Measurements from ENCODE around the gene OR4D1. TPM values are rescaled to one million over a fixed set of nuclear protein-coding genes. Genes with fewer than 3 reads are reported as not detected.

OR4D1 gene
- total RNA-seq, 2 donors from 2014 or later: not detected

GRCh38 chr17:58148609-58149008 is 425 bp downstream of the OR4D1 start:
- intact Hi-C loops (cut with DNase I): loop anchor here in 1 of 2 donors (10.0 kb wide), 1 partner anchor 104 kb away; no protein-coding TSS in a partner anchor
- no peak for DNase-seq (ENCODE audit: low spot score)

- intact Hi-C loops (cut with DNase I): no loop called here
- DNase-seq (ENCODE audit: low spot score): no peak
Measured at GRCh38 chr17:58150394-58150793, 2.2 kb downstream of the OR4D1 start.

- DNase-seq (ENCODE audit: low spot score): no peak
- intact Hi-C loops (cut with DNase I): no loop called here
Measured at GRCh38 chr17:58153046-58153445, 4.9 kb downstream of the OR4D1 start.

DNA sequence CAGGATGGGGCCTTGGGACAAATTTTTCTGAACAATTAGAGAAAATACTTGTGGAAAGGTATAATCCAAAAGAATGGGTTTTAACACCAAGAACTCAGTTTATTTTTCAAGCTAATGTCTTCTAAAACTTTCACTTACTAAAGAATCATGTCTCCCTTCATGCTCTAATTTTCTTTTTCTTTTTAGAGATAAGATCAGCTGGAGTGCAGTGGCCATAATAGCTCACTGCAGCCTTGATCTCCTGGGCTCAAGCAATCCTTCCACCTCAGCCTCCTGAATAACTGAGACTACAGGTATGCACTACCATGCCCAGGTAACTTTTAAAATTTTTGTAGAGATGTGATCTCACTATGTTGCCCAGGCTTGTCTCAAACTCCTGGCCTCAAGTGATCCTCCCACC is 5.5 kb downstream of the OR4D1 start:
- intact Hi-C loops (cut with DNase I): no loop called here
- DNase-seq (ENCODE audit: low spot score): no peak

- no peak for DNase-seq (ENCODE audit: low spot score)
- intact Hi-C loops (cut with DNase I): no loop called here
Measured at GRCh38 chr17:58156839-58157803, 8.9 kb downstream of the OR4D1 start.

DNA sequence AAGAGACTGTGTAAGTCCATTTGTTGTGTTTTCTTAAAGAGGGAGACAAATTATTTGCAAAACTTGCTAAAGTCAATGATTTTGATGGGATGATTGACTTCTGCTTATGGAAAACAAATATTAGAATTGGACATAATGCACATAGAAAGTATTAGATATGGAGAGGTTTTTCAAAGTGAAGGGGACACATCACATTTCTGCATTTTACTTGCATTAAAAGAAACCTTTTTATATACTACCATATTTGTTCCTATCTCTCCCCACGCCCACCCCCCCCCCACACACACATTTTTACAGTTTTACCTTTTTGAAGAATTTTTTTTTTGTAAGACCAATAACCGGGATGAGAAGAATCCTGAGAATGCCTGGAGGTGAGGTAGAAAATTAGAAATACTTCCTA is 10.0 kb downstream of the OR4D1 start:
- no peak for DNase-seq (ENCODE audit: low spot score)
- intact Hi-C loops (cut with DNase I): no loop called here

DNA sequence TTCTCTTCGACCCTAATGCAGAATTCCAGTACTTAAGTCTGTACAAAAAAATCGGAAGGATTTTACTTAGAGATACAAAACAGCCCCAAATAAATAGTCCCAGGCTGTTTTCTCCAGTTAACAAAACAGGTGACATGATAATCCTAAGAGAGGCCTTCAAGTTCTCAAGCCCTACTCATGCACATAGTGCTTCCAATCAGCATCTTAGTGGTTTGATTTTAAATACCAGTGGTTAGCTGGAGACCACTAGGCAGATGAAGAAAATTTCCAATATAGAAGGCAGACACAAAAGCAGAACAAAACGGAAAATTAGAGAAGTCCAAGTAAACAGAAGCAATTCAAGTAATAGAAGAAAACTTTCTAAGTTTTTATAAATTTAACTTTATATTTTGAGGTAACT is 13.4 kb downstream of the OR4D1 start:
- no peak for DNase-seq (ENCODE audit: low spot score)
- intact Hi-C loops (cut with DNase I): no loop called here

- intact Hi-C loops (cut with DNase I): no loop called here
- no peak for DNase-seq (ENCODE audit: low spot score)
Measured at GRCh38 chr17:58165981-58166380, 17.8 kb downstream of the OR4D1 start.

DNA sequence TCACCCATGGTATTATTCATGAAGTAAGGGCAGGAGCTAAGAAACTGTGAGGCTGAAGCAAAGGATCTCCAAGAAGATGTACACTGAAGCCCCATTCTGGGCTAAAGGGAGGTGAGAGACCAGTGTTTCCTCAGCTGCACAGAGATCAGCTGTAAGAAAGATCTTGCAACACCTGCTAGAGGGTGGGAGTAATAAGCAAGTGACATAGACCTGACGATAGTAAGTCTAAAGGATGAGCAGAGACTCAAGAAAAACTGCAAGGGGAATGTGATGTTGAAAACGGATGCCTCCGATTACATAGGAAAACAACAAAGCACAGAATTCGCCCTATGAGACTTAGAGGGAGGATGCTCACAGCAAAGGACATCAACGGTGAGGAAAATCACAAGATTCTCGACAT is 18.5 kb downstream of the OR4D1 start, which contains the start of gene OR4D2:
Gene OR4D2 (plus strand): TSS at position 301 of the 400 bp plus-strand sequence. CDS start 2,674 bp downstream, outside the sequence.
- no peak for DNase-seq (ENCODE audit: low spot score)
- intact Hi-C loops (cut with DNase I): no loop called here

GRCh38 chr17:58170622-58171021 is 22.4 kb downstream of the OR4D1 start:
- DNase-seq (ENCODE audit: low spot score): no peak
- intact Hi-C loops (cut with DNase I): no loop called here

DNA sequence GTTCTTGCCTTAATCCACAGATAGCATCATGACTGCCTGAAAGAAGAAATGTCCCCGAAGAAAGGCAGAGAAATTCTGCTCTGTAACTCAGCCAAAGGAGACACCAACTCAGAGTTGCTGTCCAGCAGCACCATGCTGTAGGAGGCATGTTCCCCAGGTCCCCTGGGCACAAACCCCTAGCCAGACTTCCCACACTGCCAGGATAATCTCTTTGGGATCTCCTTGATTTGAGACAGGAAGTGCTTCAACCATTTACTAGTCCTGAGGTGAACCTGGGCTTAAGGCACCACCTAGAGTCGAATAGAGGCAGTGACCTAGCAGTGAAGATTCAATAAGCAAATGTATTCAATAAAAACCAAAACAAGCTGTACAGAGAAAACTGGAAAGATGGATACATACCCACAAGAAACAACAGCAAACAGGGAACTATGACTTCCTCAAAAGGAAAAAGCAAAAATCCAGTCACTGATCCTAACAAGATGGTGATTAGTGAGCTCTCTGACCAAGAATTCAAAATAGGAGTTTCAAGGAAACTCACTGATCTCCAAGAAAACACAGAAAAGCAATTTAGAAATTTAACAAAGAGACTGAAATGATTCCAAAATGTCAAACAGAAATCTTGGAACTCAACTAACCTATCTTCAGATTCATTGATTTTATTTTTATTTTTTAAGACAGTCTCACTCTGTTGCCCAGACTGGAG is 24.3 kb downstream of the OR4D1 start:
- intact Hi-C loops (cut with DNase I): no loop called here
- no peak for DNase-seq (ENCODE audit: low spot score)

GRCh38 chr17:58174871-58175270 is 26.7 kb downstream of the OR4D1 start:
- no peak for DNase-seq (ENCODE audit: low spot score)
- intact Hi-C loops (cut with DNase I): no loop called here

- intact Hi-C loops (cut with DNase I): no loop called here
- no peak for DNase-seq (ENCODE audit: low spot score)
Measured at GRCh38 chr17:58176200-58176599, 28.0 kb downstream of the OR4D1 start.

GRCh38 chr17:58181796-58182195 is 33.6 kb downstream of the OR4D1 start:
- intact Hi-C loops (cut with DNase I): no loop called here
- DNase-seq (ENCODE audit: low spot score): no peak

DNA sequence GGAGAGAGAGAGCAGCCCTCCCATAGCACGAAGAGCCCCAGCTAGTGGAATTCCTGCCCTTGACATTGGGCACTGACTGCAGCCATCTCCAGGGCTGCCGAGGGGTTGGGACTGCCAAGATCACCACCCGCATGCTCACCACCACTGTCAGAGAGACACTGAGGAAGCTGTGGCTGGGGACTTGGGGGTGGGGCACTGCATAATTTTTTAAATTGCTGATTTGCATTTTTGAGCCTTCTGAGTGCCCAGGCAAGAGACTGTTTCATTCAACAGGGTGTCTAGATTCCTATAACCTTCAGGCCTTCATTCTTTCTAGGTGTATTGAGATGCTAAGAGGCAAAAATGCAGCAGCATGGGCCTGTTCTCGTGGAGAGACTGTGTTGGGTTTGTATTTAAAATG is 35.3 kb downstream of the OR4D1 start:
- intact Hi-C loops (cut with DNase I): no loop called here
- DNase-seq (ENCODE audit: low spot score): no peak

GRCh38 chr17:58184308-58184985 is 36.3 kb downstream of the OR4D1 start:
- no peak for DNase-seq (ENCODE audit: low spot score)
- intact Hi-C loops (cut with DNase I): no loop called here

GRCh38 chr17:58184986-58185761 is 37.0 kb downstream of the OR4D1 start:
- DNase-seq (ENCODE audit: low spot score): no peak
- intact Hi-C loops (cut with DNase I): no loop called here

DNA sequence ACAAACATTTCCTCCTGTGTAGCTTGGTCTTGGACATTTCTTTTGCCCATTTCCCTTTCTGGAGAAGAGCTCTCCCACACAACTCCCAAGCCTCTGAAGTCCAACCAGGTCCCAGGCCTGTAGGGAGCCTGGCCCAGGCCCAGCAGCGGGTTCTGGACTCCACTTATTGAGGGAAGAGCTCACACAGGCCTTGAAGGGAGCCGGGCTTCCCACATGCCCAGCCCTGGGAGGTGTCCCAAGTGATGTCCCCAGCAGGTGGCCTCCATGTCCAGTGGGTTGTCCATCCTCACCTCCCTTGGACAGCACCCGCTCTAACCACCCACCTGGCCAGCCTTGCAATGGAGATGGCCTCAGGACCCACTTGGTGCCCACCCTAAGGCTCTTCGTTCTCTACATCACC is 38.4 kb downstream of the OR4D1 start:
- no peak for DNase-seq (ENCODE audit: low spot score)
- intact Hi-C loops (cut with DNase I): no loop called here

DNA sequence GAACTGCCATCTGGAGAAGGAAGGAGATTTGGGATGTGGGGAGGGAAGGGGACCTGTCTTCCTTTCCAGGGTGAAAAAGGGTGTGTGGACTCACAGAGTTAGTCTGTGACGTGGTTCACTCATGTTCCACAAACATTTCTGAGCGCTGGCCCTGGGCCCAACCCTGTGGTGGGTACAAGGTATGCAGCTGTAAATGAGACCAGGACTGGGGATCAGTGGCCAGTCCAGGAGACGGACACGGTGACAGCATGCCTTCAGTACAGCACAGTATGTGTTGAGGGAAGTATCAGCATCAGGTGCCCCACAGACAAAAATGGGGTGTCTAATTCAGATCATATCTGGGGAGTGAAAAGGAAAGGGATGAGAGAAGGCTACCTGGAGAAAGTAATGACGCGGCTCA is 38.9 kb downstream of the OR4D1 start:
- no peak for DNase-seq (ENCODE audit: low spot score)
- intact Hi-C loops (cut with DNase I): no loop called here

Measured in posterior vena cava (tissue), 2 donors.